Glutamatergic neuron (in vitro differentiated cells): ENCODE results near the gene PNMA6F. TPM values are rescaled to one million over a fixed set of nuclear protein-coding genes. Genes with fewer than 3 reads are reported as not detected.

Experiments
- DNase-seq: peaks from one replicate; pipeline ENCODE4 v3.0.0; 2022
- H3K27ac Mint-ChIP-seq: one replicate; pipeline ENCODE4 v1.8.0; 2020; ENCODE audit warnings: mild to moderate bottlenecking, mixed read lengths, inconsistent platforms; ENCODE audit not compliant: unreplicated experiment
- H3K27me3 Mint-ChIP-seq: one replicate; pipeline ENCODE4 v1.8.0; 2020; ENCODE audit warnings: mild to moderate bottlenecking, moderate library complexity, mixed read lengths, inconsistent platforms; ENCODE audit not compliant: unreplicated experiment
- H3K36me3 Mint-ChIP-seq: one replicate; pipeline ENCODE4 v1.8.0; 2020; ENCODE audit warnings: mild to moderate bottlenecking, mixed read lengths, inconsistent platforms; ENCODE audit not compliant: unreplicated experiment
- H3K4me1 Mint-ChIP-seq: one replicate; pipeline ENCODE4 v1.8.0; 2020; ENCODE audit warnings: mild to moderate bottlenecking, low read depth, mixed read lengths, inconsistent platforms; ENCODE audit not compliant: unreplicated experiment
- H3K4me3 Mint-ChIP-seq: one replicate; pipeline ENCODE4 v1.8.0; 2020; ENCODE audit warnings: mild to moderate bottlenecking, mixed read lengths, inconsistent platforms; ENCODE audit not compliant: unreplicated experiment
- H3K9me3 Mint-ChIP-seq: one replicate; pipeline ENCODE4 v1.8.0; 2020; ENCODE audit warnings: mild to moderate bottlenecking, moderate library complexity, mixed read lengths, inconsistent platforms; ENCODE audit not compliant: unreplicated experiment
- total RNA-seq: library from RNA; stranded (reverse); fragmentation: NEBNext Ultra II Directional; extraction: Animal tissue kit (Norgen Biotek cat#: 25700); gene quantifications from one replicate; pipeline ENCODE4 v1.2.1, GENCODE V29; 2021; ENCODE audit not compliant: unreplicated experiment
- TF ChIP-seq, protein P1 (sequence below): fragments of 200-600 bp; sonication (generic); IDR thresholded peaks from one replicate; pipeline ENCODE4 v1.5.0; 2021; ENCODE audit not compliant: partially characterized antibody, unreplicated experiment

PNMA6F gene
- total RNA-seq, 1 donor from 2014 or later, result not detected

DNA sequence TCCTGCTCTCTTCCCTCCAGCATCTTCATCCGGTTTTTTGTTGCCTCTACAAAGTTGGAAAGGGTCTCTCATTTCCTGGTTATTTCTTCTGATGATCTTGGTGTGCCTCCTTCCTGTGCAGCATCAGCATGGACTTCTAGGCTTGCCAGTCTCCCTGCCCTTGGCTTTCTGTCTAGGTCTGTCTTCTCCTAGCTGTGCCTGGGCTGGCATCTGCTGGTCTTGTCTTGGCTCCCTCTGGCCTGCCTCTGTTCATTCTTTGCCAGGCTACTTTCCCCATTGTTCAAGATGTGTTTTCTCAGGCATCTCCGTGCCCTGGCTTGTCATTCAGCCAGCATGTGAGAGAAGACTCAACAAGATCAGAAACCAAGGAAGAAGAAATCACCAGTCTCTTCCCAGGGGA, 22.1 kb upstream of the PNMA6F start:
- H3K4me3 Mint-ChIP-seq, result no peak overlapping the region
- no peak for DNase-seq

DNA sequence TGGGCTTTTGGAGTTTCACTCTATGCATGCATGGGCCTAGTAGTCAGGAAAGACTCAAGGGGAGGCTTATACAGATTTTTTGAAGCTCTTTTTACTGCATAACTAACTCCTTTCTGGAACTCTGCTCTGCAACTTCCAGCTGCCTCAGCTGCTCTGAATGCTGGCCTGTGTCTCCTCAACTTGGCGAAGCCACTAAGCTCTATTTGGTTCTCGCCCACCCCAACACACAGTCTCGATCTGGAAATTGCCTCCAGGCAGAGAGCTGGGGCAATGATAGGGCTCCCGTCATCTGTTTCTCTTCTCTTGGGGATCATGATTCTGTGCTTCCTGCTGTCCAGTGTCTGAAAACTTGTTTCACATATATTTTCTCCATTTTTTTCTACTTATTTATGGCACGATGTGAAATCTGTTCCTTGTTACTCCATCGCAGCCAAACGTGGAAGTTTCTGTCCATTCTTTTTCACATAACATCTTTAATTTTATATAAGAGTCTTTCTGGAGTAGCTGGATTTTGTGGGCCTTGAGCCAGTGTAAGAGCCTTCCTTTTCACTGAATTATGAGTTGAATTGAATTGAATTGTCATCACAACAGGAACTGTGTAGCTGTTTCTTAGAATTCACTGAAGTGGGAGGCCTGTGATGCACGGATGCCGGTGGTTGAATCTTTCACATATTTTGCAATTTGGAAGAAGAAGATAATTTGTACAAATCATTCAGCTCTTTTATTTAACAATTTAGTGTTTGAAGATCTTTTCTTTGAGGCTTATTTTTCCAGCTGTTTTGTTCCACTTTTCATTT, 21.4 kb upstream of the PNMA6F start:
- Mint-ChIP-seq H3K27ac (no peak overlapping the region), H3K4me1 (no peaks in the 10 kb centered on the region)

More for the DNA sequence above, 22.1 kb upstream of the PNMA6F start:
- Mint-ChIP-seq H3K4me1 (no peaks in the 10 kb centered on the region), H3K27ac (no peak overlapping the region), H3K9me3 (peaks cover 1% of the 10 kb centered on the region), H3K27me3 (peaks cover 2% of the 10 kb centered on the region), H3K36me3 (no peaks in the 10 kb centered on the region)
- TF ChIP-seq, protein P1, sequence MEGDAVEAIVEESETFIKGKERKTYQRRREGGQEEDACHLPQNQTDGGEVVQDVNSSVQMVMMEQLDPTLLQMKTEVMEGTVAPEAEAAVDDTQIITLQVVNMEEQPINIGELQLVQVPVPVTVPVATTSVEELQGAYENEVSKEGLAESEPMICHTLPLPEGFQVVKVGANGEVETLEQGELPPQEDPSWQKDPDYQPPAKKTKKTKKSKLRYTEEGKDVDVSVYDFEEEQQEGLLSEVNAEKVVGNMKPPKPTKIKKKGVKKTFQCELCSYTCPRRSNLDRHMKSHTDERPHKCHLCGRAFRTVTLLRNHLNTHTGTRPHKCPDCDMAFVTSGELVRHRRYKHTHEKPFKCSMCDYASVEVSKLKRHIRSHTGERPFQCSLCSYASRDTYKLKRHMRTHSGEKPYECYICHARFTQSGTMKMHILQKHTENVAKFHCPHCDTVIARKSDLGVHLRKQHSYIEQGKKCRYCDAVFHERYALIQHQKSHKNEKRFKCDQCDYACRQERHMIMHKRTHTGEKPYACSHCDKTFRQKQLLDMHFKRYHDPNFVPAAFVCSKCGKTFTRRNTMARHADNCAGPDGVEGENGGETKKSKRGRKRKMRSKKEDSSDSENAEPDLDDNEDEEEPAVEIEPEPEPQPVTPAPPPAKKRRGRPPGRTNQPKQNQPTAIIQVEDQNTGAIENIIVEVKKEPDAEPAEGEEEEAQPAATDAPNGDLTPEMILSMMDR, result no peak

DNA sequence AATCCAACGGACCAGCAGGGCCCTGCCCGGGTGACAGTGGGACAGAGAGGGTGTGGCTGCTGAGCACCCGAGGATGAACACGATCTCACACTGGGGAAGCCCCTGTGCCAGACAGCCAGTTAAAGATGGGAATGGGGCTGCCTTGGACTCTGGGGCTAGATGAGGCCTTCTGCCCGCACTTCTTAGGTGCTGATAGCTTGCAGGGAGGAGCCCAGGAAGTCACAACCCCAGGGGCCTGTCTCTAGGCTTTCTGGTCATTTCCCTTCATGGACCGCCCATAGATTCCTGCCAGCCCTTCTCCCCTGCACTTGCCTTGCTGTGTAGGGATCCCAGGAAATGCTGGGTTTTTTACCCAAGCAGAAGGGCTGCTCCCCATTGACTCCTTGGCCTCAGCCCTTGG, 18.5 kb upstream of the PNMA6F start:
- TF ChIP-seq, protein P1, result no peak
- peaks cover 3% of the 10 kb centered on the region for H3K27me3 Mint-ChIP-seq
- no peak overlapping the region for H3K4me3 Mint-ChIP-seq
- no peak overlapping the region for H3K27ac Mint-ChIP-seq
- no peak for DNase-seq
- no peaks in the 10 kb centered on the region for H3K9me3 Mint-ChIP-seq
- no peaks in the 10 kb centered on the region for H3K36me3 Mint-ChIP-seq
- H3K4me1 Mint-ChIP-seq, result no peaks in the 10 kb centered on the region

More for the DNA sequence above, 21.4 kb upstream of the PNMA6F start:
- TF ChIP-seq, protein P1, result no peak
- Mint-ChIP-seq H3K9me3 (no peaks in the 10 kb centered on the region), H3K4me3 (no peak overlapping the region), H3K27me3 (peaks cover 2% of the 10 kb centered on the region), H3K36me3 (no peaks in the 10 kb centered on the region)
- DNase-seq, result no peak

DNA sequence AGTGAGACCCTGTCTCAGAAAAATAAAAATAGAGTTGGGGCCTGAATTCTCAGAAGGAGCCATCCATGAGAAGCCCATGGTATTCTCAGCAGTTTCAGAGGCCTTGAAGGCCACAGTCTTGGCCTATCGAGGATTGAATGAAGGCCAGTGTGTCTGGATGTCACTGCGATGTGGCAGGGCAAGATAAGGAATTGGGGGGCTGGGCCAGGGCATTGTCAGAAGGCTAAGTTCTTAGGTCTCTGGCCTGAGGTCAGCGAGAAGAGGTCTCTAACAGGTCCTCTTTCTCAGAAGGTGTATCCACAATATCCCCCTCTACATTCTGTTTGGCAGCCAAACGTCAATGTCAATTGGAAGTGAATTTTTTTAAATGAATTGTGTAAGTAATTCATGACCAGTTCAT, 18.1 kb upstream of the PNMA6F start:
- no peaks in the 10 kb centered on the region for H3K4me1 Mint-ChIP-seq
- no peak for DNase-seq
- no peaks in the 10 kb centered on the region for H3K36me3 Mint-ChIP-seq
- H3K4me3 Mint-ChIP-seq, result no peak overlapping the region
- H3K27me3 Mint-ChIP-seq, result peaks cover 3% of the 10 kb centered on the region
- H3K27ac Mint-ChIP-seq, result no peak overlapping the region
- TF ChIP-seq, protein P1, result no peak
- no peaks in the 10 kb centered on the region for H3K9me3 Mint-ChIP-seq

DNA sequence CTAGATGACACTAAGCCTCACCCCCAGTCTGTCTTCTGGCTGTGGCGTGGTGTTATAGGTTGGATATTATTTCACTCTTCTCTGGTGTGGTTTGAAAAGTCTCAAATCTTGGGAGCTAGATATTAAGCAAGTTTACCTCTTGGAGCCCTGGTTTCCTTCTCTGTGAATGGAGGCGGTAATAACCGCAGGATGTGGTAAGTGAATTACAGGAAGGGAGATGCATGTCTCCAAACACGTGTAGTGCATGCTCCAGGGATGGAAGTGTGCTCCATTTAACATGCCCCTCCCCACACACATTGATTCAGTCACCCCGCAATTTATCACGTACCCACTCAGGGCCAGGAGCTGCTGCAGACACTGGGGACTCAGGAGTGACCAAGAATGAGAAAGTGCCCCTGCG, 17.3 kb upstream of the PNMA6F start:
- Mint-ChIP-seq H3K4me3 (no peak overlapping the region), H3K27ac (no peak overlapping the region), H3K9me3 (no peaks in the 10 kb centered on the region), H3K4me1 (no peaks in the 10 kb centered on the region), H3K27me3 (peaks cover 3% of the 10 kb centered on the region), H3K36me3 (no peaks in the 10 kb centered on the region)
- TF ChIP-seq, protein P1, result no peak
- no peak for DNase-seq
